Measurements from ENCODE around the gene RSKR. TPM values are rescaled to one million over a fixed set of nuclear protein-coding genes. Genes with fewer than 3 reads are reported as not detected.
A peak's percentile ranks its signal among the peaks of the same experiment; 100 is the strongest.
"Not testable (repeated sequence)": the region's sequence is repeated elsewhere in the genome, so short reads cannot be mapped to it uniquely, and the experiment has no call there.

The RSKR gene
- total RNA-seq, 1 donor from 2014 or later: 6.8 TPM

GRCh38 chr17:28624148-28624547 is 10.2 kb upstream of the RSKR start:
- DNase-seq (ENCODE audit: low spot score): no peak
- intact Hi-C loops (cut with DNase I): no loop called here

- intact Hi-C loops (cut with DNase I): no loop called here
- DNase-seq (ENCODE audit: low spot score): no peak
Observed at GRCh38 chr17:28623696-28624095, 9.7 kb upstream of the RSKR start.

- intact Hi-C loops (cut with DNase I): no loop called here
Observed at GRCh38 chr17:28622186-28622585, 8.2 kb upstream of the RSKR start.

GRCh38 chr17:28620010-28620409 is 6.0 kb upstream of the RSKR start:
- intact Hi-C loops (cut with DNase I): no loop called here
- DNase-seq (ENCODE audit: low spot score): no peak

More at GRCh38 chr17:28622186-28622585, 8.2 kb upstream of the RSKR start:
- no peak for DNase-seq (ENCODE audit: low spot score)

- intact Hi-C loops (cut with DNase I): no loop called here
- DNase-seq (ENCODE audit: low spot score): no peak
Observed at GRCh38 chr17:28618464-28618863, 4.5 kb upstream of the RSKR start.

GRCh38 chr17:28616281-28616680 is 2.3 kb upstream of the RSKR start:
- no peak for DNase-seq (ENCODE audit: low spot score)
- intact Hi-C loops (cut with DNase I): no loop called here

GRCh38 chr17:28615260-28615940 is 1.4 kb upstream of the RSKR start:
- no peak for DNase-seq (ENCODE audit: low spot score)
- intact Hi-C loops (cut with DNase I): no loop called here

GRCh38 chr17:28612936-28613872 is 781 bp downstream of the RSKR start:
- DNase-seq (ENCODE audit: low spot score): no peak
- intact Hi-C loops (cut with DNase I): loop anchor here (2.0 kb wide), 2 partner anchors 64 to 118 kb away; no protein-coding TSS in a partner anchor

- intact Hi-C loops (cut with DNase I): loop anchor here (2.0 kb wide), 2 partner anchors 64 to 118 kb away; no protein-coding TSS in a partner anchor
Observed at GRCh38 chr17:28612531-28612930, 1.5 kb downstream of the RSKR start.

GRCh38 chr17:28610376-28610775 is 3.6 kb downstream of the RSKR start:
- no peak for DNase-seq (ENCODE audit: low spot score)
- intact Hi-C loops (cut with DNase I): no loop called here

More at GRCh38 chr17:28612531-28612930, 1.5 kb downstream of the RSKR start:
- no peak for DNase-seq (ENCODE audit: low spot score)

GRCh38 chr17:28604031-28604430 is 10.0 kb downstream of the RSKR start:
- DNase-seq (ENCODE audit: low spot score); intact Hi-C loops (cut with DNase I): not testable (repeated sequence)

- intact Hi-C loops (cut with DNase I): no loop called here
- DNase-seq (ENCODE audit: low spot score): no peak
Observed at GRCh38 chr17:28599311-28600184, 14.4 kb downstream of the RSKR start.

- intact Hi-C loops (cut with DNase I): no loop called here
- peak; percentile 97 for DNase-seq (ENCODE audit: low spot score)
Observed at GRCh38 chr17:28598799-28599310, 15.1 kb downstream of the RSKR start, which contains the start of gene SPAG5. TSS of gene SPAG5 (minus strand) at chr17:28599025. CDS start at chr17:28598946, 79 bp downstream.

GRCh38 chr17:28598389-28598788 is 15.6 kb downstream of the RSKR start:
- no peak for DNase-seq (ENCODE audit: low spot score)
- intact Hi-C loops (cut with DNase I): no loop called here

GRCh38 chr17:28597606-28598383 is 16.2 kb downstream of the RSKR start:
- no peak for DNase-seq (ENCODE audit: low spot score)
- intact Hi-C loops (cut with DNase I): no loop called here

- DNase-seq (ENCODE audit: low spot score): no peak
- intact Hi-C loops (cut with DNase I): no loop called here
Observed at GRCh38 chr17:28592260-28592659, 21.7 kb downstream of the RSKR start.

GRCh38 chr17:28585851-28586250 is 28.1 kb downstream of the RSKR start:
- intact Hi-C loops (cut with DNase I): no loop called here
- no peak for DNase-seq (ENCODE audit: low spot score)

GRCh38 chr17:28584434-28584833 is 29.6 kb downstream of the RSKR start:
- DNase-seq (ENCODE audit: low spot score): no peak
- intact Hi-C loops (cut with DNase I): no loop called here

GRCh38 chr17:28582513-28582912 is 31.5 kb downstream of the RSKR start:
- no peak for DNase-seq (ENCODE audit: low spot score)
- intact Hi-C loops (cut with DNase I): no loop called here
